H9 (cell line): ENCODE data around the gene AP2A2. TPM values are rescaled to one million over a fixed set of nuclear protein-coding genes. Genes with fewer than 3 reads are reported as not detected.

ENCODE experiments used
- DNase-seq: peaks from one replicate; pipeline ENCODE4 v3.0.0-alpha.2; 2017
- H2AFZ ChIP-seq: one replicate; pipeline ENCODE4 v1.6.1; 2013; ENCODE audit warnings: mild to moderate bottlenecking, low read length, control low read depth, moderate library complexity
- H2AK5ac ChIP-seq: 2 replicates; pipeline ENCODE4 v1.6.1; 2013; ENCODE audit warnings: low read length, control low read depth, mixed read lengths; ENCODE audit not compliant: insufficient read length
- H2BK120ac ChIP-seq: one replicate; pipeline ENCODE4 v1.6.1; 2013; ENCODE audit warnings: low read depth, mild to moderate bottlenecking, low read length, control low read depth, inconsistent platforms; ENCODE audit not compliant: poor library complexity, severe bottlenecking
- H2BK12ac ChIP-seq: 2 replicates; pipeline ENCODE4 v1.6.1; 2013; ENCODE audit warnings: low read length, control low read depth, mixed read lengths, low read depth; ENCODE audit not compliant: insufficient read length
- H2BK15ac ChIP-seq: 2 replicates; pipeline ENCODE4 v1.6.1; 2013; ENCODE audit warnings: low read depth, low read length, control low read depth
- H2BK20ac ChIP-seq: one replicate; pipeline ENCODE4 v1.6.1; 2013; ENCODE audit warnings: low read depth, mild to moderate bottlenecking, low read length, control low read depth, inconsistent platforms; ENCODE audit not compliant: poor library complexity, severe bottlenecking
- H2BK5ac ChIP-seq: 2 replicates; pipeline ENCODE4 v1.6.1; 2013; ENCODE audit warnings: low read length, control low read depth, mixed read lengths; ENCODE audit not compliant: insufficient read length
- H3K14ac ChIP-seq: 2 replicates; pipeline ENCODE4 v1.6.1; 2013; ENCODE audit warnings: low read length, control low read depth; ENCODE audit not compliant: insufficient read depth
- H3K18ac ChIP-seq: 2 replicates; pipeline ENCODE4 v1.6.1; 2013; ENCODE audit warnings: low read depth, mild to moderate bottlenecking, mixed read lengths, low read length, control low read depth; ENCODE audit not compliant: insufficient read length
- H3K23ac ChIP-seq: 2 replicates; pipeline ENCODE4 v1.6.1; 2013; ENCODE audit warnings: low read length, control low read depth, mixed read lengths, low read depth; ENCODE audit not compliant: insufficient read length
- H3K23me2 ChIP-seq: 2 replicates; pipeline ENCODE4 v1.6.1; 2013; ENCODE audit warnings: low read depth, mild to moderate bottlenecking, mixed read lengths, low read length, control low read depth; ENCODE audit not compliant: insufficient read length, poor library complexity, severe bottlenecking
- H3K27ac ChIP-seq: 2 replicates; pipeline ENCODE4 v1.5.1; 2013; ENCODE audit warnings: low read length, control low read depth, mixed read lengths, low read depth; ENCODE audit not compliant: insufficient read length
- H3K27me3 ChIP-seq: 2 replicates; pipeline ENCODE4 v1.6.1; 2013; ENCODE audit warnings: low read length, control low read depth, inconsistent platforms; ENCODE audit not compliant: insufficient read depth
- H3K4ac ChIP-seq: 2 replicates; pipeline ENCODE4 v1.6.1; 2013; ENCODE audit warnings: low read depth, mild to moderate bottlenecking, control low read depth, inconsistent platforms, low read length, moderate library complexity
- H3K4me1 ChIP-seq: 2 replicates; pipeline ENCODE4 v1.6.1; 2013; ENCODE audit warnings: low read length, control low read depth, inconsistent platforms; ENCODE audit not compliant: insufficient read depth
- H3K4me2 ChIP-seq: 2 replicates; pipeline ENCODE4 v1.6.1; 2013; ENCODE audit warnings: low read length, control low read depth, mixed read lengths; ENCODE audit not compliant: insufficient read length, insufficient read depth
- H3K56ac ChIP-seq: 2 replicates; pipeline ENCODE4 v1.6.1; 2013; ENCODE audit warnings: low read depth, mild to moderate bottlenecking, mixed read lengths, low read length, control low read depth; ENCODE audit not compliant: insufficient read length
- H3K79me1 ChIP-seq: 2 replicates; pipeline ENCODE4 v1.6.1; 2013; ENCODE audit warnings: low read depth, mild to moderate bottlenecking, moderate library complexity, low read length, control low read depth, inconsistent platforms; ENCODE audit not compliant: insufficient read depth, poor library complexity, severe bottlenecking
- H3K79me2 ChIP-seq: 2 replicates; pipeline ENCODE4 v1.6.1; 2013; ENCODE audit warnings: low read length, control low read depth, inconsistent platforms; ENCODE audit not compliant: insufficient read depth
- H3K9ac ChIP-seq: 2 replicates; pipeline ENCODE4 v1.6.1; 2013; ENCODE audit warnings: low read length, control low read depth, mixed read lengths; ENCODE audit not compliant: insufficient read length; ENCODE audit errors: extremely low read depth
- H3K9me3 ChIP-seq: one replicate; pipeline ENCODE4 v1.6.1; 2013; ENCODE audit warnings: low read depth, low read length, inconsistent platforms; ENCODE audit not compliant: control insufficient read depth
- H3T11ph ChIP-seq: one replicate; pipeline ENCODE4 v1.6.1; 2013; ENCODE audit warnings: mild to moderate bottlenecking, low read length, control low read depth, inconsistent platforms
- H4K20me1 ChIP-seq: one replicate; pipeline ENCODE4 v1.6.1; 2013; ENCODE audit not compliant: control insufficient read depth, insufficient read length, insufficient read depth
- H4K5ac ChIP-seq: 2 replicates; pipeline ENCODE4 v1.6.1; 2013; ENCODE audit warnings: low read depth, mild to moderate bottlenecking, mixed read lengths, low read length, control low read depth; ENCODE audit not compliant: insufficient read length
- H4K8ac ChIP-seq: replicated peaks from 2 replicates; pipeline ENCODE4 v1.6.1; 2013; ENCODE audit warnings: low read length, control low read depth, mixed read lengths, low read depth; ENCODE audit not compliant: insufficient read length
- H4K91ac ChIP-seq: 2 replicates; pipeline ENCODE4 v1.6.1; 2013; ENCODE audit warnings: low read depth, mild to moderate bottlenecking, moderate library complexity, mixed read lengths, low read length, control low read depth; ENCODE audit not compliant: insufficient read length
- H3K27ac Mint-ChIP-seq, 3 experiments: 2 replicates in 2 of 3; 3 replicates in 1 of 3; pipeline ENCODE4 v1.8.0; 2020 to 2021; ENCODE audit warnings: mixed read lengths in 3 of 3, mild to moderate bottlenecking in 1 of 3, moderate library complexity in 1 of 3
- H3K27me3 Mint-ChIP-seq: 2 replicates; pipeline ENCODE4 v1.8.0; 2021; ENCODE audit warnings: low read depth, mild to moderate bottlenecking, moderate library complexity, mixed read lengths
- H3K36me3 Mint-ChIP-seq, 3 experiments: 2 replicates in 2 of 3; 3 replicates in 1 of 3; pipeline ENCODE4 v1.8.0; 2020 to 2021; ENCODE audit warnings: low read depth in 3 of 3, mixed read lengths in 3 of 3; ENCODE audit not compliant: insufficient read depth in 1 of 3
- H3K4me1 Mint-ChIP-seq, 2 experiments: 2 replicates each; pipeline ENCODE4 v1.8.0; 2020; ENCODE audit warnings: mixed read lengths in 2 of 2
- H3K4me3 Mint-ChIP-seq, 2 experiments: 2 replicates in 1 of 2; 3 replicates in 1 of 2; pipeline ENCODE4 v1.8.0; 2020 to 2021; ENCODE audit warnings: mild to moderate bottlenecking in 2 of 2, mixed read lengths in 2 of 2, moderate library complexity in 1 of 2
- H3K9me3 Mint-ChIP-seq, 2 experiments: 2 replicates in 1 of 2; 3 replicates in 1 of 2; pipeline ENCODE4 v1.8.0; 2020; ENCODE audit warnings: mild to moderate bottlenecking in 2 of 2, mixed read lengths in 2 of 2, moderate library complexity in 1 of 2
- CTCF ChIP-seq: fragments of 200-600 bp; sonication (generic); conservative IDR thresholded peaks from 3 replicates; pipeline ENCODE4 v1.8.0; 2021; ENCODE audit warnings: antibody characterized with exemption, mild to moderate bottlenecking
- WGBS: extraction: QIAGEN DNeasy Blood & Tissue Kit; methylation state at CpG from one replicate; pipeline ENCODE4 v1.1.7; 2013; ENCODE audit warnings: missing lambda C conversion rate, low lambda C conversion rate, mixed read lengths; ENCODE audit not compliant: insufficient read length; ENCODE audit errors: extremely low coverage; 5-methylcytosine and 5-hydroxymethylcytosine counted together
- total RNA-seq: library from RNA; stranded (reverse); gene quantifications from 2 replicates; pipeline ENCODE4 v1.2.1, GENCODE V29; 2021

AP2A2 gene
- total RNA-seq, 1 experiment from 2014 or later, result 53.7 TPM

- Mint-ChIP-seq H3K36me3 (no peaks in the 10 kb centered on the region), H3K27ac (peak overlapping the region in 1 of 3 experiments; percentile 22; a peak in 1 of 7 replicates), H3K9me3 (peaks cover 0 to 6% of the 10 kb centered on the region in 2 experiments; a peak in 2 of 5 replicates), H3K27me3 (no peaks in the 10 kb centered on the region), H3K4me3 (no peak overlapping the region), H3K4me1 (no peaks in the 10 kb centered on the region)
- H2BK15ac ChIP-seq, result no peak overlapping the region
- no peaks in the 10 kb centered on the region for H3K4me1 ChIP-seq
- no peak overlapping the region; the same call in 1 of the 2 replicates for H3K14ac ChIP-seq
- no peak overlapping the region for H2BK120ac ChIP-seq
- no peak overlapping the region for H3K23ac ChIP-seq
- no peak overlapping the region for H3K56ac ChIP-seq
- no peak overlapping the region for H2BK5ac ChIP-seq
- no peaks in the 10 kb centered on the region for H3K23me2 ChIP-seq
- no peak overlapping the region for H3K4me2 ChIP-seq
- no peak overlapping the region for H3K9ac ChIP-seq
- no peaks in the 10 kb centered on the region for H3K79me1 ChIP-seq
- no peak overlapping the region for H4K91ac ChIP-seq
- no peak overlapping the region for H4K8ac ChIP-seq
- no CpG with 5 or more reads among the region's 14 CpGs for WGBS
- TF ChIP-seq CTCF, result no peak
- DNase-seq, result no peak
- no peak overlapping the region for H3K4ac ChIP-seq
- no peaks in the 10 kb centered on the region for H4K20me1 ChIP-seq
- no peaks in the 10 kb centered on the region for H3K9me3 ChIP-seq
- no peak overlapping the region for H2AFZ ChIP-seq
- no peak overlapping the region for H2BK12ac ChIP-seq
- no peaks in the 10 kb centered on the region for H3K79me2 ChIP-seq
- no peak overlapping the region for H3T11ph ChIP-seq
- H3K18ac ChIP-seq, result no peak overlapping the region
- H4K5ac ChIP-seq, result no peak overlapping the region
- no peak overlapping the region for H2BK20ac ChIP-seq
- H3K27me3 ChIP-seq, result no peaks in the 10 kb centered on the region
- no peak overlapping the region for H2AK5ac ChIP-seq
- no peak overlapping the region for H3K27ac ChIP-seq
These were observed 102.9 kb downstream of the AP2A2 start for GRCh38 chr11:1028616-1029015.
